ENCODE data around the gene FBXL22.

The FBXL22 gene, protein sequence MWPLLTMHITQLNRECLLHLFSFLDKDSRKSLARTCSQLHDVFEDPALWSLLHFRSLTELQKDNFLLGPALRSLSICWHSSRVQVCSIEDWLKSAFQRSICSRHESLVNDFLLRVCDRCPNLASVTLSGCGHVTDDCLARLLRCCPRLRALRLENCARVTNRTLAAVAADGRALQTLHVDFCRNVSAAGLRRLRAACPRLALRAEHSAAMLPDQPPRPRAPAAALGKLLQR

DNA sequence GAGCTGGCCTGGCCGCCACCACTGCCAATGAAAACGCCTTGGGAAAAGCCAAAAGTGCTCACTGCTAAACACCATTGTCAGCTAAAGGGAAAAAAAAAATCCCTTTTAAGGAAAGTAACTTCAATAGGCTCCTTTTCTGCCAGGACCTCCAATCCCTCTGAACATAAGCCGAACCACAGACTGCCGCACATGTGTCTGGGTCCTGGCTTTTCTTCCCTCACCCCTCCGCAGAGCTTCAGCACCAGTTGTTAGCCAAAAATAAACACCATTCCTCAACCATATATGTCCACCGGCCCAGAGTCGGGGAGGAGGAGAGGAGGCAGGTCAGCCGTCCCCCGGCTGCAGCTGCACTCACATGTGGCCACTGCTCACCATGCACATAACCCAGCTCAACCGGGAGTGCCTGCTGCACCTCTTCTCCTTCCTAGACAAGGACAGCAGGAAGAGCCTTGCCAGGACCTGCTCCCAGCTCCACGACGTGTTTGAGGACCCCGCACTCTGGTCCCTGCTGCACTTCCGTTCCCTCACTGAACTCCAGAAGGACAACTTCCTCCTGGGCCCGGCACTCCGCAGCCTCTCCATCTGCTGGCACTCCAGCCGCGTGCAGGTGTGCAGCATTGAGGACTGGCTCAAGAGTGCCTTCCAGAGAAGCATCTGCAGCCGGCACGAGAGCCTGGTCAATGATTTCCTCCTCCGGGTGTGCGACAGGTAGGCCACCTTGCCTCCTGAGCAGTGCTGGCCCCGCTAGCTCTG lies at the start of gene FBXL22:
Gene FBXL22, plus strand, starts transcription at position 350 of the 753 bp plus-strand sequence. Its CDS starts 6 bp downstream, at position 356.
- DNase-seq, result no peak

DNA sequence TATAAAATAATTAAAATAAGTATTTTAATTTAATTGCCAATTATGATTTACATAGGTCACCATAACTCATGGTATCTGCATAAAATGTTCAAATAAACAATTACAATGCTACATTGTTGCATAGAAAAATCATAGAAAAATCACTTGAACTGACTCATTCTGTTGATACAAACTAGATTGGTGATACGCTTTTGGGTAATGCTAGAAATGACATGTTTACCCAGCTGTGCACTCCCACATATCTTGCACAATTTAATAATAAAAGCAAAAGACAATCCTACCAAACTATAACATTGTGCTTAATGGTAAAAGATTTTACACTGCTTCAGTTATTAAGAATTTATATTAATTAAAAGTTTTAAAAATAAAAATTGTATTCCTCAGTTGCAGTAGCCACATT lies 45.8 kb upstream of the FBXL22 start:
- DNase-seq, result no peak

DNA sequence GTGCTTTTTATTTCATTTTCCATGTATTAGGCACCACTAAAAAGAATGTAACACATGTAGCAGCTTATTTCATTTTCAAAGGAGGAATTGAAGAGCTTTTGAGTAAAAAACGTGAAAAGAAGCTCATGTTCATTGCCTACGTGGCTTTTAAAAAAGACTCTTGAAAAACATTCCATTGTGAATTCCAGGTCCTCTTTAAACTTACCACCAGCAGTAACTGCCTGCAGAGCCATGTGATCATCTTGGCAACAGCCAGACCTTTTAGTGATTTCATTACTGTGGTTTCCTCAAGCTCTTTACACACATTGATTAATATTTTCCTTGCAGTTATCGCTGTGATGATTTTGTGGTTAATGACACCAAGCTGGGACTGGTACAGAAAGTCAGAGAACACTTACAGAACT lies 43.8 kb upstream of the FBXL22 start:
- peak; percentile 6 for DNase-seq

DNA sequence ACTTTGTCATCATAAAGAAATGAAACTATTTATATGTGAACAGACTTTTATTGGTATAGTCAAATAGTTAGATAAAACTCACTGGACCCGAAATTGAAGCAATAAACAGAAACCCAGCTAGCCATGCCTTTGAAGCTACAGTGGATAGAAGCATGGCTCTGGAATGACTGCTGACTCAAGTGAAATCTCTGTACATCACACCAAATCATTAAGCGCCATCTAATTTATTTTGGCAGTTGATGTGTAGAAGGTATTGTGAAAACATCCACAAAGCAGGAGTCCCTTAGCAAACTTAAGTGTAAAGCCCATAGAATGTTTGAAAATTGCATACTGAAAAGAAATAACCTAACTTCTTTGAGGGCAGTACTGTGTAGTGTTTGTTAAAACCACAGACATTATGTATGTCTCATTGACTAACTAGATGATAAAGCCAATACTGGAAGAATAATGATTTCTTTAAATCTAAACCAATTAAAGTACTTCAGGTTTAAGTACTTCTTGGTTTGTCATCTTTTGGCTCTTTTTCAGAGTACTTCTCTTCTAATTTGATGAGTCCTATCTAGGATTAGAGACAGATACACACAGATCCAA lies 42.8 kb upstream of the FBXL22 start:
- DNase-seq, result no peak

DNA sequence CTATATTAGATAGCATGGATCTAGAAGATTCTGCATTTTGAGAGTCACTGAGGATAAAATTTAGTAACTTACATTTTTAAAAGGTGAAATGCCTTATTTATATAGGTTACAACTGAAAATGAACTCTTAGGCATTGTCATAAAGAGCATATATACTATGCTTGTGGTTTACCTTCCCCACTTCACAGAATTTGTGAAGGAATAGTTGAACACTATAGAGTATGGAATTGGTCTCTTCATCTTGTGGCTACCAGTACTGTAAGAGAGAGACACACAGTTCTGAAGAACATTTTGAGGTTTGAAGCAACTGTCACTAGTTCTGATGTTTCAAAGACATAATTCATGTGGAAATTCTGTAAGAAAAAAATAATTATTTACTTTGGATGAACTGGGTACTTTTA lies 41.7 kb upstream of the FBXL22 start:
- DNase-seq, result no peak

DNA sequence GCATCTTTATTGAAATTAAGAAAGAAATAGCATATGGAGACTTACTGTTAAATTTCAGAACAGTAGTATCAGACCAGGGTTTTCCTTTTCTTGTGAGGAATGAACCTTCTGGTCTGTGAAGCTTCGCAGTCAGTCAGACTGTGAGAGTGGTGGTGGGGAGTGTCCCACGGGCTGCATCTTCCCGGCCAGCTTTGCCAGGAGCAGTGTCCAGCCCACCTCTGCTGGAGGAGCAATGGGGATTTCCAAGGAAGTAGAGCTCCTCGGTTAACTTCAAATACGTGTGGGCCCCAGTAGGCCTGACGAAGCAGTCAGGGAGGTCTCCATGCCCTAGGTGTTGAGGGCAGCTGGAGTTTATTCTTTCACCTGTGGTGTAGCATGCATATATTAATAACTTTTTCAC lies 40.9 kb upstream of the FBXL22 start:
- no peak for DNase-seq

DNA sequence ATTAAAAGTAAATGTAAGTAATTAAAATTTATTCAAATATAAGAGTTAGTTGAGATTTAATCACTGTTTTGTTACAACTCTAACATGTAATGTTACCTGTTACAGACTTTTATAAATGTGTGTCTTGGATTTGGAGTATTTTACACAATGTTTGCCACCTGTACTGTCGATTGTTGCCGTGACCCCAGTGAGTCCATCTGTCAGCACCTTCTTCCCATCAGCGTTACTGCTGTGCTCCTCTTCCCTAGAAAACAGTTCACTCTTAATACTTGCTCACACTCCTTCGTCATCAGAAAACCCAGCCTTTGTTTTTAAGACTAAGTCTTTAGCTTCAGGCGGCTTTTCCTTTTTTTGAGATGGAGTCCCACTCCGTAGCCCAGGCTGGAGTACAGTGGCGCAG lies 40.5 kb upstream of the FBXL22 start:
- no peak for DNase-seq

DNA sequence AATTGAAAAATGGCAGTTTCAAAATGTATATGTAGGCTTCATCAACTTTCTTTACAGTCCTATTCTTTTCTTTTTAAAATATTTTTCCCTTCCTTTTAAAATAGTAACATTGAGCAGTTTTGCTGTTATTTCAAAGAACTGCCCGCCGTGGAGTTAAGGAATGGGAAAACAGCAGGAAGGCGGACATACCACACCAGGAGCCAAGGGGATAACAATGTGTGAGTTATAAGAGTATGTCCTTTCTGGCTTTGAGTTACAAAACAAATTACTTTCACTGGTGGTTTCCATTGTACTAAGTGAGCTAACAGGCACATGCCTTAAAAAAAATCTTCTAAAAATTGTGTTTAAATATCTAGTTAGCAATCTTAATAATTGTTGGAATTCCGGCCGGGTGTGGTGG lies 37.4 kb upstream of the FBXL22 start:
- no peak for DNase-seq

DNA sequence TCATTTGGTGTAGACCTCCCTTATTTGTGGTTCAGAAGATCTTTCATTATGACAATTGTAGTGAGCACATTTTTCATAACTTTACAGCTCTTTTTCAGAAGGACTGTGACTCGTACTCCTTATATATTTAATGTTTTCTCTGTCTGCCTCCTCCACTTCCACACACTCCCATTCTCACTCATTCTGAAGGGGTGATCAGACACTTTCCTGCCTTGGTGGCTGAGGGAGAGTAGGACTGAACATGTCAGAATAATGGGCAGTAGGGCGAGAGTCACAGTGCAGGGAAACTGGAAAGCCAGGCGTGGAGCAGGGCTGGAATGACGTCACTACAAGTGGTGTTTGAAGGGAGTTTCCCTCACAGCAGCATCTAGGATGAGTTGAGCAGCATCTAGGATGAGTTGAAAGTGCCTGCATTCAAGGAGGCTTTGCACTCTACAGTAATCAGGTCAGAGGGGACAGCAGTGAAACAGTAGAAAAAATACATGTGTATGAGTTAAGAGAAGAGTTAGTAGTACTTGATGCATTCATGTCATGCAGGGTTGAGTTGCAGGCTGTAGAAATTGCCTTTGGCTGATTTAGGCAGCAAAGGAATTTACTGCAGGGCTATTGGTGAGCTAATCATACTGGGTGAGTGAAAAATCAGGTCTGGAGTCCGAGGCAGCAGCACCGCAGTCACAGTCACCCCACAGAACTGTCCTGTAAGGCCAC lies 36.3 kb upstream of the FBXL22 start:
- DNase-seq, result no peak

DNA sequence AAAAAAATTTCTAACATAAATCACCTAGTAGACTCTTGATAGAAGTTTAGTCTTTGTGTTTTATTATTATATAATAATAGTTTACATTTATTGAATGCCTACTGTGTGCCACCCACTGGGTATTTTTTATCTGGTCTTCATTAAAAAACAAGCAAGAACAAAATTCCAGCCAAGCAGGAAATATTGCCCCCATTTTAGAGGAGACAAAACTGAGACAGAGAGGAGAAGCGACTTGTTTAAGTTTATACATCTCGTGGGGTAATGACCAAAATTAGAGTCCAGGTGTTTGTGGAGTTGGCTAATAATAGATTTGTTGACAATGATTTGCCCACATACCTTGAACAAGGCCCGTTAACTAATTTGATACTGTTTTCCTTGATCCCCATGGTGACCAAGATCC lies 33.1 kb upstream of the FBXL22 start:
- no peak for DNase-seq

DNA sequence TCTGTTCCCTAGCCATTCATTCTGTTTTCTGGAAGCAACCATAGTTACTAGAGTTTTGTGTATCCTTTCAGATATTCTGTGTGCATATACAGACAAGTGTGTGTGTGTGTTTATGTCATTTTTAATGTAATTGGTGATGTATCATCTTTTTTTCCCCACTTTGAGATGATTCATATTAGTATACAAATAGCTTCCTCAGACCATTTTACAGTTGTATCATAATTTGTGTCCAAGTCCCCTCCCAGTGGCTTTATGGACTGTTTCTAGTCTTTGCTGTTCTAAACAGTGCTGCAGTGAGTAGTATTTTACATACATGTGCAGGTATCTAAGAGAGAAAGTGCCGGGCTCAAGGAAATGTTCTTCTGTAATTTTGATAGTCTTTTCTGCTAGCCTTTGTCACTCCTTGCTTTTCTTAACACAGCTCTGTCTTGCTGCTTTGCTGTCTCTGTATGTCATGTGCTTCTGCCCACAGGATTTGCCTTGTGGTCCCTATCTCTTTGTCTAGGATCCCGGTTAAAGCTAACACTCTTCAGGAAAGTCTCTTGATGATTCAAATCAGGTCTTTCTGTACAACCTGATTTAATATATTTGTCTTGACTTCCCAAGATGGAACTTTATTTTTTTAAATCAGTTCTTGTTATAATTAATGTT lies 31.5 kb upstream of the FBXL22 start:
- no peak for DNase-seq

DNA sequence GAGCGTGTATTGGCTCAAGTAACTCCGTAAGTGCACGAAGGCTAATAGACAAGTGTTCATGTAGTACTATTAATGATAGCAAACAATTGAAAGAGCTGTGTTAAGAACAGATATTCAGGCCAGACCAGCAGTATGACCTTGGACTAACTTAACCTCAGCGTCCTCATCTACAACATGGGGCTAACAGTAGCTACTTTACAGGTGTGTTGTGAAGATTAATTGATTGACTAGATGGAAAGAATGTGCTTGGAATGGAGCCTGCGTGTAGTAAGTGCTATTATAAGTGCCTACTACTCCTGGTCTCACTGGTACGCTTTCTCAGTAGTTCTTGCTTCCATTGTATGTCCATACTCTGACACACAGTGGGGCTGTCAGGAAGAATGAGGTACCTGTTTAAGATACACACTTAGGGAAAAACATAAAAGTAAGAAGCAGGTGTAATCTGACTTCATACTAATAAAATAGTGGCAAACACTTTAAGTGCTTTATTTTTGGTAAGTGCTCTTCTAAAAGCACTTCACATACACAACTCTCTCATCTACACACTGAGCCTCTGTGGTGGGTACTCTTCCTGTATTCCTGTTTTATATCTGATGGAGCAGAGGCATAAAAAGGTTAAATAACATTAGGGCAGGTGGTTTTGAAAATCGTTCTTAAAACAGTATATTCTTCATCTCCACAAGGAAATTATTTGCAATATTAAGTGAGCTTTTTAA lies 24.3 kb upstream of the FBXL22 start:
- DNase-seq, result no peak

DNA sequence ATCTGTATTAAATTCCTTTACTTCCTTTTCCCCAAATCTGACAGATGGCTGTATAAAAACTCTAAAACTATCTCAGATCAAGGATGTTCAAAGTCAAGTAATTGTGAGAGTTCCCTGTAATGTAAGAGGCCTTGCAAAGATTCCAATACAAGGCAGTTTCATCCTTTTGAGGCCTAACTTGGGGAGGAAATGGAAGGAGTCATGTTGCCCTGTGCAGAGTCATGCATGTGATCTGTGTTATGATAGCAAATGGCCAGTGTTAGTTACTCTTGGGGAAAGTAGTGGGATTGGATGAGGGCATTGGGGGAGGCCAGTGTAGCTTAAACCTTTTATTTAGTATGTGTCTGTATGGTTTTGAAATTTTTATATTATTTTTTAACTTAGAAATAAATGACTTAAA lies 23.7 kb upstream of the FBXL22 start:
- no peak for DNase-seq

DNA sequence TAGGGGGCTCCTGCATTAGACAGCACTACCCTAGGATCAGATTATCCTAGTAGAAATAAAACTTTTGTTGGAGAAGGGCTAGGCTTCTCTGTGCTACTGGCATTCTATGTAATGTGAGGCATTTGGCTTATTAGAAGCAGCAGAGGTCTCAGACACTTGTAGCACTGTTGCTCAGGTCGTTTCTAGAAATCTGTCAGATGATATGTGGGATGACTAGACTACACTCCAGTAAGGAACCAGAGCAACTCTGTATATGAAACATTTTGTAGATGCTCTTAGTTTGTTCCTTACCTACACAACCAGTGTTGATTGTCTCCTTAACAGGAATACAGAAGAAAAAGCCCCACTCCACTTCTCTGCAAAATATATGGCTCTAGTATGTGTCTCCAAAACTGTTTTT lies 21.9 kb upstream of the FBXL22 start:
- no peak for DNase-seq

DNA sequence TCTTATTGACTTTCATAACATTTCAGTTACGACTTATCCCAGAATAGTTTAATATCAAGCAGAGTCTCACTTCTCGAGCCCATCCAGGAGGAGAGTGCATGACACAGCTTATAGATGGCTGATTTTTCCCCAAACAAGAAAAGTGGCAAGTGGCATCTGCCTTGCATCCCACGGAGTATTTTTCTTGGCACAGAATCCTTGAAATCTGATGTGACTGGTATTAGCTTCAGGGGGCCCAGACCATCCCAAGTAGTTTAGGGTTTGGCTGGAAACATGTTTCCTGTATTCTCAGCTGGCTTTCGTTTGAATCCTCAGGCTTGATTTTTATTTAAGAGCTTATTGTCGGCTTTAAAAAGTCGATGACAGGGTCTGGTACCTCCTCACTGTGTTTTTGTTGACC lies 20.7 kb upstream of the FBXL22 start:
- DNase-seq, result no peak

DNA sequence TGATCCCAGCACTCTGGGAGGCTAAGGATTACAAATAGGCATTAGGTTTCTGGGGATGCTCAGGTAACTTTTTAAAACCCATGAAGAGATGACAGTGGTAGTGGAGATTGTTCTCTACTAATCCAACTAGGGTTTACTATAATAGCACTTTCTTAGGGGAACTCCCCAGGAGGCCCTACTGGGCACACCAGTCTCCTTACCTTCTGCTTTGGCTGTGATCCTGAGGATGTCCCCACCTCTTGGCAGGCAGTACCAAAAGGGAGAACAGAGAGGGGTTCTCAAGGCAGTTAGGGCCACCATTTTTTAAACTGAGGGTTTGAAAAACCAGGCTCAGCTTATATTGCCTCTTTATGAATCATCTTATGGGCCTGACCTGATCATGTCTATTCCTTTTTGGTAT lies 15.0 kb upstream of the FBXL22 start:
- DNase-seq, result no peak

DNA sequence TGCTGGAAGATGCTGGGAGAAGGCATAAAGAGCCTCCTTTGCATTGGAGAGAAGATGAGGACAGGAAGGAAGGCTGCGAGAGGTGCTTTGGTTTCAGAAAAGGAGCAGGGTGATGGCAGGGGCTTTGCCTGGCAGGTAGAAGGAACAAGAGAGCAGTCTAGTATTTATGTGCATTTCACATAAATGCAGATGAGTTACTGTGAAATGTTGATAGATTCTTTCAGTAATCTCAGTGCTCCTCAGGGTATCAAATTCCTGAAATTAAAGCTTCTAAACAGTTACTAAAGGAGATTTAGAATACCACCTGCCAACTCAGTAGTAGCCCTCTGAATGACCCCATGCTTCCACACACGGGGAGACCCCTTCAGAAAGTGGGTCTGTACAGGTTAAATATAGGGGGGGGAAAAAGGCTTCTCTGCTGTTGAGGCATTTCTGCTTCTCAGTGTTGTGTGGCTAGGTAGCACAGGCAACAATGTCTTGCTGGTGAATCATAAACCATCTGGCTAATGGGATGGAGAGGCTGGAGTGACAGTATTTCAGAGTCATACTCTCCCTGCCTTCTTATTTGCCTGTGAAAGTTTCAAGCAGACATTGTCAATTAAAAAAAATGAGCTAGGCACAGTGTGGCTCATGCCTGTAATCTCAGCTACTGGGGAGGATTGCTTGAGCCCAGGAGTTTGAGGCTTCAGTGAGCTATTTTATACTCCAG lies 14.3 kb upstream of the FBXL22 start:
- DNase-seq, result no peak

DNA sequence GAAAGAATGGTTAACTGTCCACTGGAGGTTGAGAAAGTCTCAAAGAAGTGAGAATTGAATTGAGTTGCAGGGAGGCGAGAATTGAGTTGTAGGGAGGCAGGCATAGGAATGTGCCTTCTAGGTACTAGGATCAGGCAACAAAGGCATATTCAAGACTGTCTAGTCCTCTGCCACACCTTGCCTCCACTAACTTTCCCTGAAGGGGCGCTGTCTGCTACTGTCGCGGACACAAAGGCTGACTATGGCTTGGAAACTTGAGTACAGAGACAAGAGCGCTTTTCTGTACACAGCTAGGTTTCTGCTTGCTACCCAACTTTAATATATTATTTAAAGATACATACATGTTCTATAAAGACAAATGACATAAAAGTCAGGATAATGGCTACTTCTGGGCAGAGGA lies 10.4 kb upstream of the FBXL22 start:
- DNase-seq, result no peak

DNA sequence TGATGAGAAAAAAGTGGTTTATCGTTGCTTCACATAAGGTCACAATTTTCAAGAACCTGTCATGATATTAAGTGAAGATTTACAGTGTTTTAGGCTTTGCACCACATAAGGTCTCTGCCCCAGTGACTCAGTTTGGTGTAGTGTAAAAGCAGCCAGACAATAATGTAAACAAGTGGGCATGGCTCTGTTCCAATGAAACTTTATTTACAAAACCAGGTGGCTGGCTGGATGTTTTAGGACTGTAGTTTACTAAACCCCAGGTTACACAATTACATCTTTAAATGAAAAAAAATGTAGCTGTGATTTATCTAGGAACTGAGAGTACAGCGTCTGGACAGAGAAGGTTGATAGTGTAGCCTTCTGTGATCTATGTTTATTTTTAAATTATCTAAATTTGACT lies 9.7 kb upstream of the FBXL22 start:
- no peak for DNase-seq

DNA sequence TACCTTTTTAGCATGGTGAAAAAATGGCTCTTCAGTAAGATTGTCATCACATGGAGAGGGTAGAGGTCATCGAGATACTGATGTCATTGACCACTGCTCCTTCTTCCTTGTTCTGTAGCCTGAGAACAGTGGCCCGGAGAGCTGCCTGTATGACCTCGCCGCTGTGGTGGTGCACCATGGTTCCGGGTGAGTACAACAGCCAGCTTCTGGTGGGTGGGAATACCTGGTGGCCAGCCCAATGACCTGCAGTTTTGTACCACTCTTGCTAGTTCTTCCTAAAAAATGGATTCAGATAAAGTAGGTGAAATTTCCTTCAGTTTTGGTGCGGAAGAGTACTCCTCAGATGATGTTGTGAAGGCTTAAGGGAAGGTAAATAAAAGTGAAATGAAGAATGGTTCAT lies 8.4 kb upstream of the FBXL22 start:
- no peak for DNase-seq

DNA sequence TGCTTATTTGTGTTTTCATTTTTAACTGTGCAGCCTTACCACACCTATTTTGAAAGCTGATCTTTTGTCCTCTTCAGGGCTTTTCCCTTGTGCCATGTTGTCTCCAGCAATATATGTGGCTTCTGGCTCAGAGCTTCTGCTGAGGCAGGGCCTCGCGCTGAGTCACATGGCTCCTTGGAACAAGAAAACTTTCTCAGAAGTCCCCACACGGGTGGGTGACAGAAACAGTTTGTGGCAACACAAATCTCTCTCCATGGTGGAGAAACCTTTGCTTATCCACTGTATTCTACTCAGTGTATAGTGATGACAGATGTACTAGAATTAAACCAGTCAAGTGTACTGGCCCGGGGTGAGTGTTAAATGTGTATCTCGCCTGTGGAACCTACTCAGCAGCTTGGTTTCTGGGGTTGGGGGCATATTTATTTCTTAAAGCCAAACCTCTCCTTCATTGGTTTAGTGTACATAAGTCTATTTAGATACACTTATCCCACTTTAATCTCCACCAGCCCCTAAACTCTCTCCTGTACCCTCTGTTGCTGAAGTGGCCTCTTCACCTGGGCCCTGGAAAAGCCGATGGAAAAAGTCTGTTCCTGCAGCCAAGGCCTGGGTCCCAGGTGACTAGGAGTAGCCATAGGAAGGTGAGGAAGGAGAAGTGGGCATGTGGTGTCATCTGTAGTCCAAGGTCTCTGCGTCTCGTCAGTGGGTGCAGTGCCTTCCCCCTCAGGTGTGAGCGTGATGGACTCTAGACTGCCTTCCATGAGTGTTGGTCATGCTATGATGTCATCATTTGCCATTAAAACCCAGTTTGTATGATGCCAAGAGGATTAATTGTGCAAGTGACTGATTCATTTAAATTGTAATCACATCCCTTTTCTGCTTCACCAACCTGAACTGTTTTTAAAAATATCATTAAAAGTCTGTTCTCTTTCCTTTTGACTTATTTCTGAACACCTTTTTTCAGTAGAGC lies 3.2 kb upstream of the FBXL22 start:
- no peak for DNase-seq

Measured in NCI-H2081 treated with DMSO at 0.1 percent for 48 hours (cell line).